HepG2 (cell line): ENCODE data around the gene KLHDC1.

Experiments
- CBX5 ChIP-seq: sonication (generic); formaldehyde crosslinking; IDR thresholded peaks from 2 replicates; pipeline ENCODE4 v1.4.0; 2020; ENCODE audit warnings: missing genetic modification reagents, borderline replicate concordance
- CREB1 ChIP-seq, 2 experiments: fragments of 450-650 bp in 1 of 2; IDR thresholded peaks; 2 replicates each; pipeline ENCODE4 v1.6.1; 2016 to 2017; ENCODE audit warnings: control low read depth in 1 of 2, mild to moderate bottlenecking in 1 of 2, missing compliant biosample characterization in 1 of 2, missing genetic modification characterization in 1 of 2
- ETS1 ChIP-seq: sonication (generic); formaldehyde crosslinking; IDR thresholded peaks from 2 replicates; pipeline ENCODE4 v1.4.0; 2020; ENCODE audit warnings: missing genetic modification reagents
- EZH2 ChIP-seq: conservative IDR thresholded peaks from 2 replicates; pipeline ENCODE4 v1.6.1; 2012; ENCODE audit warnings: mild to moderate bottlenecking, low read depth, low read length, moderate library complexity
- KAT7 ChIP-seq: IDR thresholded peaks from 2 replicates; pipeline ENCODE4 v1.6.1; 2018; ENCODE audit warnings: borderline replicate concordance, missing compliant biosample characterization
- MLX ChIP-seq: IDR thresholded peaks from 2 replicates; pipeline ENCODE4 v1.6.1; 2016
- PLRG1 ChIP-seq: fragments of 450-650 bp; conservative IDR thresholded peaks from 2 replicates; pipeline ENCODE4 v1.6.1; 2016
- POLR2AphosphoS5 ChIP-seq: IDR thresholded peaks from 2 replicates; pipeline ENCODE4 v1.6.1; 2012; ENCODE audit warnings: low read depth, low read length
- RARG ChIP-seq: sonication (generic); formaldehyde crosslinking; IDR thresholded peaks from 2 replicates; pipeline ENCODE4 v1.4.0; 2020; ENCODE audit warnings: low read depth, mild to moderate bottlenecking, missing genetic modification reagents
- SNRNP70 ChIP-seq: fragments of 200-400 bp; formaldehyde crosslinking; IDR thresholded peaks from 2 replicates; pipeline ENCODE4 v1.6.1; 2017; ENCODE audit warnings: mild to moderate bottlenecking, low read depth, low read length, moderate library complexity
- ZBTB33 ChIP-seq: sonication (generic); formaldehyde crosslinking; IDR thresholded peaks from 2 replicates; pipeline ENCODE4 v1.4.0; 2020; ENCODE audit warnings: missing genetic modification reagents
- ZNF274 ChIP-seq: sonication (generic); formaldehyde crosslinking; IDR thresholded peaks from 2 replicates; pipeline ENCODE4 v1.5.1; 2020; ENCODE audit warnings: mild to moderate bottlenecking, missing genetic modification reagents

- TF ChIP-seq ETS1, result no peak
- TF ChIP-seq EZH2, result no peak
- no peak for TF ChIP-seq RARG
- TF ChIP-seq POLR2AphosphoS5, result no peak
- no peak for TF ChIP-seq ZBTB33 (CRISPR knock-in tag)
- no peak for TF ChIP-seq CBX5 (CRISPR knock-in tag)
- TF ChIP-seq CREB1 (IDR thresholded peaks at IDR 0.05), result no peak
- no peak for TF ChIP-seq CREB1 (CRISPR knock-in tag; IDR thresholded peaks at IDR 0.05)
- TF ChIP-seq MLX, result no peak
- no peak for TF ChIP-seq KAT7 (CRISPR knock-in tag)
- TF ChIP-seq SNRNP70, result no peak
- TF ChIP-seq ZNF274 (CRISPR knock-in tag), result no peak
- TF ChIP-seq PLRG1, result no peak
Observed at GRCh38 chr14:49677643-49678042, 15.3 kb upstream of the KLHDC1 start.
